SK-N-SH treated with all-trans-retinoic acid at 6 μM for 48 hours (cell line): ENCODE measurements around the gene NMRK1.
A peak's percentile ranks its signal among the peaks of the same experiment; 100 is the strongest.

Experiments used
- ATAC-seq: fragments of 200-7000 bp; cut with Tn5 transposase; 3 replicates; pipeline ENCODE4 v1.9.1; 2020; ENCODE audit warnings: mild to moderate bottlenecking, moderate library complexity
- ARNTL ChIP-seq: fragments of 450-650 bp; formaldehyde crosslinking; IDR thresholded peaks from 2 replicates; pipeline ENCODE4 v1.5.0; 2020; ENCODE audit warnings: low read depth, mild to moderate bottlenecking, moderate library complexity, borderline replicate concordance
- BACH2 ChIP-seq: fragments of 250-450 bp; sonication (Bioruptor Pico); IDR thresholded peaks from 2 replicates; pipeline ENCODE4 v1.9.0; 2021; ENCODE audit warnings: mild to moderate bottlenecking, borderline replicate concordance
- CSDC2 ChIP-seq: fragments of 250-450 bp; sonication (Bioruptor Pico); IDR thresholded peaks from 2 replicates; pipeline ENCODE4 v1.5.0; 2020; ENCODE audit warnings: mild to moderate bottlenecking, moderate library complexity
- CSRNP3 ChIP-seq: fragments of 250-450 bp; sonication (Bioruptor Pico); IDR thresholded peaks from 2 replicates; pipeline ENCODE4 v1.5.1; 2021; ENCODE audit warnings: mild to moderate bottlenecking, moderate library complexity
- ESRRG ChIP-seq: fragments of 250-450 bp; sonication (Bioruptor Pico); IDR thresholded peaks from 2 replicates; pipeline ENCODE4 v1.6.1; 2021; ENCODE audit warnings: mild to moderate bottlenecking
- GLIS3 ChIP-seq: fragments of 250-450 bp; sonication (Bioruptor Pico); IDR thresholded peaks from 2 replicates; pipeline ENCODE4 v1.5.0; 2020; ENCODE audit warnings: mild to moderate bottlenecking, moderate library complexity
- ISL1 ChIP-seq: fragments of 250-450 bp; sonication (Bioruptor Pico); IDR thresholded peaks from 2 replicates; pipeline ENCODE4 v2.1.2; 2022; ENCODE audit warnings: mild to moderate bottlenecking, moderate library complexity
- OSR1 ChIP-seq: fragments of 250-450 bp; sonication (Bioruptor Pico); IDR thresholded peaks from 2 replicates; pipeline ENCODE4 v1.8.0; 2022; ENCODE audit warnings: moderate library complexity, mild to moderate bottlenecking, inconsistent platforms
- POU6F1 ChIP-seq: fragments of 250-450 bp; sonication (Bioruptor Pico); IDR thresholded peaks from 2 replicates; pipeline ENCODE4 v1.8.0; 2021; ENCODE audit warnings: low read depth, mild to moderate bottlenecking, moderate library complexity, borderline replicate concordance
- PPARA ChIP-seq: fragments of 250-450 bp; sonication (Bioruptor Pico); IDR thresholded peaks from 2 replicates; pipeline ENCODE4 v1.5.0; 2020; ENCODE audit warnings: mild to moderate bottlenecking, borderline replicate concordance
- RARB ChIP-seq: fragments of 250-450 bp; sonication (Bioruptor Pico); IDR thresholded peaks from 2 replicates; pipeline ENCODE4 v1.8.0; 2021; ENCODE audit warnings: mild to moderate bottlenecking, moderate library complexity
- TCF4 ChIP-seq: fragments of 250-450 bp; sonication (Bioruptor Pico); IDR thresholded peaks from 2 replicates; pipeline ENCODE4 v1.8.0; 2021; ENCODE audit warnings: mild to moderate bottlenecking, moderate library complexity, borderline replicate concordance
- TOX ChIP-seq: fragments of 250-450 bp; sonication (Bioruptor Pico); IDR thresholded peaks from 2 replicates; pipeline ENCODE4 v1.8.0; 2021; ENCODE audit warnings: mild to moderate bottlenecking, moderate library complexity, borderline replicate concordance
- ZC3H10 ChIP-seq: fragments of 250-450 bp; sonication (Bioruptor Pico); IDR thresholded peaks from 2 replicates; pipeline ENCODE4 v1.5.1; 2021; ENCODE audit warnings: mild to moderate bottlenecking, moderate library complexity
- ZNF565 ChIP-seq: fragments of 450-650 bp; formaldehyde crosslinking; conservative IDR thresholded peaks from 2 replicates; pipeline ENCODE4 v1.5.0; 2020; ENCODE audit warnings: low read depth, mild to moderate bottlenecking, moderate library complexity
- ZNF70 ChIP-seq: fragments of 450-650 bp; formaldehyde crosslinking; IDR thresholded peaks from 2 replicates; pipeline ENCODE4 v1.5.0; 2020; ENCODE audit warnings: mild to moderate bottlenecking, moderate library complexity
- ZNF8 ChIP-seq: fragments of 450-650 bp; formaldehyde crosslinking; IDR thresholded peaks from 2 replicates; pipeline ENCODE4 v1.5.0; 2020; ENCODE audit warnings: mild to moderate bottlenecking, moderate library complexity
- TF ChIP-seq, protein P1 (sequence below): fragments of 250-450 bp; sonication (Bioruptor Pico); IDR thresholded peaks from 2 replicates; pipeline ENCODE4 v1.5.1; 2020; ENCODE audit warnings: low read depth, mild to moderate bottlenecking, moderate library complexity
- TF ChIP-seq, protein P2 (sequence below): fragments of 250-450 bp; sonication (Bioruptor Pico); IDR thresholded peaks from 2 replicates; pipeline ENCODE4 v1.5.0; 2020; ENCODE audit warnings: mild to moderate bottlenecking, moderate library complexity

Gene NMRK1

GRCh38 chr9:75088646-75089372 lies 854 bp upstream of the NMRK1 start:
- TF ChIP-seq BACH2 (CRISPR knock-in tag): no peak
- TF ChIP-seq PPARA (CRISPR knock-in tag): no peak
- no peak for TF ChIP-seq CSDC2 (CRISPR knock-in tag)
- no peak for TF ChIP-seq ARNTL
- no peak for TF ChIP-seq TOX
- TF ChIP-seq ZC3H10 (CRISPR knock-in tag): no peak
- TF ChIP-seq, protein P1, sequence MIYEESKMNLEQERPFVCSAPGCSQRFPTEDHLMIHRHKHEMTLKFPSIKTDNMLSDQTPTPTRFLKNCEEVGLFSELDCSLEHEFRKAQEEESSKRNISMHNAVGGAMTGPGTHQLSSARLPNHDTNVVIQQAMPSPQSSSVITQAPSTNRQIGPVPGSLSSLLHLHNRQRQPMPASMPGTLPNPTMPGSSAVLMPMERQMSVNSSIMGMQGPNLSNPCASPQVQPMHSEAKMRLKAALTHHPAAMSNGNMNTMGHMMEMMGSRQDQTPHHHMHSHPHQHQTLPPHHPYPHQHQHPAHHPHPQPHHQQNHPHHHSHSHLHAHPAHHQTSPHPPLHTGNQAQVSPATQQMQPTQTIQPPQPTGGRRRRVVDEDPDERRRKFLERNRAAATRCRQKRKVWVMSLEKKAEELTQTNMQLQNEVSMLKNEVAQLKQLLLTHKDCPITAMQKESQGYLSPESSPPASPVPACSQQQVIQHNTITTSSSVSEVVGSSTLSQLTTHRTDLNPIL (CRISPR knock-in tag): no peak
- no peak for TF ChIP-seq ISL1 (CRISPR knock-in tag)
- no peak for TF ChIP-seq GLIS3 (CRISPR knock-in tag)
- no peak for TF ChIP-seq TCF4 (CRISPR knock-in tag)
- TF ChIP-seq, protein P2, sequence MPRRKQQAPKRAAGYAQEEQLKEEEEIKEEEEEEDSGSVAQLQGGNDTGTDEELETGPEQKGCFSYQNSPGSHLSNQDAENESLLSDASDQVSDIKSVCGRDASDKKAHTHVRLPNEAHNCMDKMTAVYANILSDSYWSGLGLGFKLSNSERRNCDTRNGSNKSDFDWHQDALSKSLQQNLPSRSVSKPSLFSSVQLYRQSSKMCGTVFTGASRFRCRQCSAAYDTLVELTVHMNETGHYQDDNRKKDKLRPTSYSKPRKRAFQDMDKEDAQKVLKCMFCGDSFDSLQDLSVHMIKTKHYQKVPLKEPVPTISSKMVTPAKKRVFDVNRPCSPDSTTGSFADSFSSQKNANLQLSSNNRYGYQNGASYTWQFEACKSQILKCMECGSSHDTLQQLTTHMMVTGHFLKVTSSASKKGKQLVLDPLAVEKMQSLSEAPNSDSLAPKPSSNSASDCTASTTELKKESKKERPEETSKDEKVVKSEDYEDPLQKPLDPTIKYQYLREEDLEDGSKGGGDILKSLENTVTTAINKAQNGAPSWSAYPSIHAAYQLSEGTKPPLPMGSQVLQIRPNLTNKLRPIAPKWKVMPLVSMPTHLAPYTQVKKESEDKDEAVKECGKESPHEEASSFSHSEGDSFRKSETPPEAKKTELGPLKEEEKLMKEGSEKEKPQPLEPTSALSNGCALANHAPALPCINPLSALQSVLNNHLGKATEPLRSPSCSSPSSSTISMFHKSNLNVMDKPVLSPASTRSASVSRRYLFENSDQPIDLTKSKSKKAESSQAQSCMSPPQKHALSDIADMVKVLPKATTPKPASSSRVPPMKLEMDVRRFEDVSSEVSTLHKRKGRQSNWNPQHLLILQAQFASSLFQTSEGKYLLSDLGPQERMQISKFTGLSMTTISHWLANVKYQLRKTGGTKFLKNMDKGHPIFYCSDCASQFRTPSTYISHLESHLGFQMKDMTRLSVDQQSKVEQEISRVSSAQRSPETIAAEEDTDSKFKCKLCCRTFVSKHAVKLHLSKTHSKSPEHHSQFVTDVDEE (CRISPR knock-in tag): no peak
- no peak for TF ChIP-seq RARB (CRISPR knock-in tag)
- no peak for TF ChIP-seq CSRNP3 (CRISPR knock-in tag)
- no peak for TF ChIP-seq POU6F1 (CRISPR knock-in tag)
- TF ChIP-seq ZNF8: no peak

GRCh38 chr9:75087289-75087823 lies 599 bp downstream of the NMRK1 start:
- TF ChIP-seq, protein P2 (CRISPR knock-in tag): no peak
- ATAC-seq: no peak

More at GRCh38 chr9:75088646-75089372, 854 bp upstream of the NMRK1 start:
- ATAC-seq: peak; percentile 46

DNA sequence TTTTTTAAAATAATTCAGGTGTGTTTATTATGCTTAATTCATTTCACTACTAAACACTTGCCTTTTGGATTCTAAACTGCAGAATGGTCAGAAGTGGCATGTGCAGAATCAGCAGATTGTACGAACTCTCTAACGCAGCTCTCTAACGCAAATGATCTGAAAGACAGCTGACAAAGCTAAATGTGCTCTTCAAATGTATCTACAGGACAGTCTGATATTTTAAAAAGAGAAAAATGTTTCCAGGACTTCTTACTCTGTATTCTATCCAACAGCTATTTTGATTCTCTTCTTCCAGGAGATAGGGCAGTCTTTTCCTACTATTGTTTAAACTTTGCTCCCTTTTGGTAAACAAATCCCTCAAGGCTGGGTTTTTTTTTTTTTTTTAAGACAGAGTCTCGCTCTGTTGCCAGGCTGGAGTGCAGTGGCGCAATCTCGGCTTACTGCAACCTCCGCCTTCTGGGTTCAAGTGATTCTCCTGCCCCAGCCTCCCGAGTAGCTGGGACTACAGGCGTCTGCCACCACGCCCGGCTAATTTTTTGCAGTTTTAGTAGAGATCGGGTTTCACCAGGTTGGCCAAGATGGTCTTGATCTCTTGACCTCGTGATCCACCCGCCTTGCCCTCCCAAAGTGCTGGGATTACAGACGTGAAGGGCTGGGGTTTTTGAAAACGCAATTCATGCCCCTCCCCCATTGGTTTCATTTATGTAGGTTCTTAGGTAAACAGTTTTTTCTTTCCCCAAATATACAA lies 1.2 kb downstream of the NMRK1 start:
- no peak for ATAC-seq
- TF ChIP-seq GLIS3 (CRISPR knock-in tag): no peak
- TF ChIP-seq ZC3H10 (CRISPR knock-in tag): no peak
- no peak for TF ChIP-seq TOX
- no peak for TF ChIP-seq CSRNP3 (CRISPR knock-in tag)
- TF ChIP-seq POU6F1 (CRISPR knock-in tag): no peak
- TF ChIP-seq ZNF70 (CRISPR knock-in tag): no peak
- no peak for TF ChIP-seq ESRRG (CRISPR knock-in tag)
- no peak for TF ChIP-seq CSDC2 (CRISPR knock-in tag)
- no peak for TF ChIP-seq ISL1 (CRISPR knock-in tag)
- TF ChIP-seq OSR1 (CRISPR knock-in tag): no peak
- TF ChIP-seq TCF4 (CRISPR knock-in tag): no peak
- no peak for TF ChIP-seq ZNF565 (CRISPR knock-in tag)
